Stimulated activated CD8-positive, alpha-beta memory T cell treated with anti-CD3 and anti-CD28 coated beads, Interleukin-15, amount 100 ng/mL, for 48 hours (primary cell): Measurements from ENCODE around the gene TRPM3.

ENCODE experiments used
- DNase-seq, 2 donors: peaks; one replicate each; pipeline ENCODE4 v3.0.0-alpha.2; 2020; ENCODE audit warnings: low read depth in 2 of 2

Gene TRPM3

GRCh38 chr9:70947511-70947910 is 173.9 kb downstream of the TRPM3 start:
- DNase-seq = no peak

GRCh38 chr9:70947086-70947485 is 174.3 kb downstream of the TRPM3 start:
- no peak for DNase-seq

GRCh38 chr9:70945301-70945700 is 176.1 kb downstream of the TRPM3 start:
- DNase-seq = no peak

DNA sequence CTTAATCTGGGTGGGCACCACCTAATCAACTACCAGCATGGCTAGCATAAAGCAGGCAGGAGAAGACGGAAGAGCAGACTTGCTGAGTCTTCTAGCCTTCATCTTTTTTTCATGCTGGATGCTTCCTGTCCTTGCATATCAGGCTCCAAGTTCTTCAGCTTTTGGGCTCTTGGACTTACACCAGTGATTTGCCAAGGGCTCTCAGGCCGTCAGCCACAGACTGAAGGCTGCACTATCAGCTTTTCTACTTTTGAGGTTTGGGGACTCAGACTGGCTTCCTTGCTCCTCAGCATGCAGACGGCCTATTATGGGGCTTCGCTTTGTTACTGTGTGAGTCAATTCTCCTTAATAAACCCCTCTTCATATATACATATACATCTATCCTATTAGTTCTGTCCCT is 180.2 kb downstream of the TRPM3 start:
- no peak for DNase-seq

GRCh38 chr9:70940605-70941004 is 180.8 kb downstream of the TRPM3 start:
- no peak for DNase-seq

DNA sequence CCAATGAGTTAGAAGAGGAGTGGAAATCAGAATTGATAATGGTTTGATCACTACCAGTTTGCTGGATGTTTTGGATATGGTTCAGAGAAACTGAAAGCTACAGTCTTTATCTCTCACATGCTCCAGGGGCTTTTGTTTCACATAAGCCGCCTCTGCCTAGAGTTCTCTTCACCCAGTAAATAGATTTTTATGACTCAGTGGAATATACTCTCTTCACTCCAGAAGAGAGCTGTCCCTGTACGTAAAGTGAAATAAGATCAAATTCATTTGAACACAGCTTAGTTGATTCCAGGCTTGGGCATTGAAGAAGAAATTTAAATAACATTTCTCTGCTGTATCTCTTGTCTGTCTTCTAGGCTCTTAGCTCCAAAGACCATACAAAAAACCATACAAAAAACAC is 184.9 kb downstream of the TRPM3 start:
- no peak for DNase-seq

DNA sequence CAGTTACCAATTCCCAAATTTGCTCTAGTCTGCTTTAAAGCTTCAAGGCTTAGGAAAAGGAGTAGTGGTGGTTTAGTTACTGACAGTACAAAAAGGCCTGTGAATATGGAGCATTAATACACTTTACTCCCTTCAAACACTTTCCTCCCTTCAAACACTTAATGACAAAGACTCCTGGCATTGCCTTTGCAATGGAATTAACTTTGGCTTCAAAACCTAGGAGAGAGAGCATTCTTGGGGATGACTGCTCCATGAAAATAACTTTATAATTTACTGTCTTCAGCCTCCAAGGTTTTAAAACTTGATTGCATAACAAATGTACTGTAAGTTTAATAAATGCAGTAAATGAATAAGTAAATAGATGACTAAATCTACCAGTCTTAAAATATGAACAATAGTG is 185.6 kb downstream of the TRPM3 start:
- no peak for DNase-seq

DNA sequence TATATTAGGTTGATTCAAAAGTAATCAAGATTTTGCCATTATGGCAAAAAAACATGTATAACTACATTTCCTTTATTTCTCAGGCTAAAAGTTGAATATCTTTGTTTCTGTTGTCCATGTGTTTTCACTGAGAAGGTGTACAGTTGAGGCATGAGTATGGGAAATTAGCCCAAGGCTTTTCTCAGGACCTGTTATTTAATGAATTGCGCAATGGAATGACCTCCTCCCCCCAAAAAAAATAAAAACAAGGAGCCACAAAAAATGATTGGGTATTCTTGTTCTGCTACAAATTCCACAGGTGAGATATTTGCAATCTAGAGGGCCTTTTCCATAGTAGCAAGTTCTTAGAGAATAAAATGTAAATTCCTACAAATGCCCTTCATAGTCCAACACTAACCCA is 186.8 kb downstream of the TRPM3 start:
- DNase-seq = no peak

GRCh38 chr9:70933321-70933720 is 188.1 kb downstream of the TRPM3 start:
- no peak for DNase-seq

DNA sequence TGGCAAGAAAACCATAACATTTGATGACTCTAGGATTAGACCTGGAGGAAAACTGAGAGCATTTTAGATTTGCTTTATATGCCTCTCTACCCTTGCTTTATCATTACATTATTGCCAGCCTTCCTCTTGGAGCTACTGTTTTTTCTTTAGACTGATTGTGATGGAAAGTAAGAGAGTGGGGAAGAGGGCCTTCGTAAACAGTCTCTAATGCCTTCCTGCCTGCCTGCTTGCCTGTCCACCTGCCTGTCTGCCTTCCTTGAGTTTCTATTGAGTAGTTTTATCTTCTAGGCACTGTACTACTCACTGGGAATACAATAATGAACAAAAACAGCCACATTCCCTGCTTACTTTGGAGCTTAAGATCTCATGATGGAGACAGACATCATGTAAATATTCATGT is 189.3 kb downstream of the TRPM3 start:
- no peak for DNase-seq

DNA sequence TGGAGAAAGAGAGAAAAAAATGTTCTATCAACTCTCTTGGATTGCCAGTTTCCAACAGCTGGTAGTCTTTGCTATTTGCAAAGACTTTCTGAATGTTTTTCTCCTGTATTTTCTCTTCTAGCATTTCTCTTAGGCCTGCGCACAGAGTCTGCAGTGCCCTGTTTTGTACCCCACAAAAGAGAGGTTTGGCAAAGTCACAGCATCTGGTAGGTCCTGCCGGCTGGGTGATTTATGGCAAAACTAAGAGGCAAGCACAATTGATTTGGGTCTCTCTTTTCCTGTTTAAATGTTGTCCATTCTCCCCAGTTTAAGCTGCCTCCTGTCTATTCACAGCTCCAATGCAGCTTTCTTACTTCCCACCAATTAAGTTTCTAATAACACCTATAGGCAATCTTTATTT is 193.9 kb downstream of the TRPM3 start:
- DNase-seq = no peak

- DNase-seq = no peak
Observed at GRCh38 chr9:70924895-70925547, 196.4 kb downstream of the TRPM3 start.

GRCh38 chr9:70924380-70924779 is 197.0 kb downstream of the TRPM3 start:
- no peak for DNase-seq

DNA sequence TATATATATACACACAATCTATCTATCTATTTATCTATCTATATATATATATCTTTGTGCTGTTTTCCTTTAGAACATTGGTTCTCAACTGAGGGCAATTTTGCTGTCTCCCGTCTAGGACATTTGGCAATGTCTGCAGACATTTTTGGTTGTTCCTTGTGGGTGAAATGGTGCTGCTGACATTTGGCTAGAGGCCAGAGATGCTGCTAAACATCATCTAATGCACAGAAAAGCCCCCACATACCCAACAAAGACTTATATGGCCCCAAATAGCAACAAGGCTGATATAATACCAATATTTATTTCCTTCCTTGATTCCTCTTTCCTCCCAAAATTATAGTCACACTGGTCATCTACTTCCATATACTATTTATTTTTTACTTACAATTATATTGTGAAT is 197.5 kb downstream of the TRPM3 start:
- DNase-seq = no peak

- no peak for DNase-seq
Observed at GRCh38 chr9:70921136-70921535, 200.3 kb downstream of the TRPM3 start.

GRCh38 chr9:70917277-70917676 is 204.1 kb downstream of the TRPM3 start:
- DNase-seq = no peak

DNA sequence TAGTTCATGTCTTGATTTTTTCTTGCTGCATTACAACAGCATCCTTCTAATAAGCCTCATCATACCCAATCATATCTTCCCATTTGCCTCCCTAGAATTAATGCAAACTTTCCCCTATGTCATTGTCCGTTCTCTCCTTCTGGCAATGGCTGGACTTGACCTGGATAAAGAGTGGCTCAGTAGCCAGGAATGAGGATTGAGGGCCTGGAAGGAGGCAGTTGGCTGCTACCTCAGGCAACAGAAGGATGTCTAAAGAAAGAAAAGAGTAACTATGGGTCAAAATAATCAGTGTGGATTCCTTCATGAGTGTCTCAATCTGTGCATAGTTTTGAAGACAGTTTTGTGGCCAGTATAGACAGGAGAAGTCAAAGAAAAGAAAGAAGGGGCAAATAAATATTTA is 209.6 kb downstream of the TRPM3 start:
- DNase-seq = no peak

DNA sequence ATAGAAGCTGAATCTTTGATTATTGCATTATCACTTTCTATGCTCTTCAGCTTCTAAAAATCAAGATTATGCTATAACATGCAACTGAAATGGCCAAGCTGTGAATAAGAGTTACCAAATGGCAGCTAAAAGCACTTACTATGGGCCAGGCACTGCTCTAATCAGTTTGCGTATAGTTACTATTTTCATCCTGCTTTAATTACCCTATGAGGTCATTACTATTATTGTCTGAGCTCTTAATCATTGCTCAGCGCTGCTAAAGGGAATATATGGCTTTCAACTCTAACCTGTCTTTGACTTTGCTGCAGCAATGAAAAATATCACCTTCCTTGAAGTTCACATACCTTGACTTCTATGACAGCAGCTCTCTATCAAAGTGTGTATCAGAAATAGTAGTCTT is 210.8 kb downstream of the TRPM3 start:
- no peak for DNase-seq

DNA sequence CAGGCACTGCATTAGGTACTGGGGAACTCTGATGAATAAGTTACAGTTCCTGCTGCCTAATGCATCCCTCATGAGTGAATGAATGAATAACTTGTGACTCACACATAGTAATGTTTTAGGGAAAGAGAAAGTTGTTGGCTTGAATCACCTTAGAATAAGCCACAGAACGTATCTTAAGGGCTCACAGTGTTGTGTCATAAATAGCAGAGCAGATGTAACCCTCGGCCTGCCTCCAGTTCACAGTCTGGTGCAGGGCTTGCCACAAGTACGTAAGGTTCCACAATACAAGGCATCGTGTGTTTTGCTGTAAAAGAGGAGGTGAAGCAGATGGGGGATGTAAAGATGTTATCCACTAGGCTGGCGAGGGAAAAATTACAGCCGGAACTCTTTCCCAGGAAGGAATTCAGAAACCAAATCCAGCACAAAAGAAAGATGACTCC is 218.7 kb downstream of the TRPM3 start:
- no peak for DNase-seq

DNA sequence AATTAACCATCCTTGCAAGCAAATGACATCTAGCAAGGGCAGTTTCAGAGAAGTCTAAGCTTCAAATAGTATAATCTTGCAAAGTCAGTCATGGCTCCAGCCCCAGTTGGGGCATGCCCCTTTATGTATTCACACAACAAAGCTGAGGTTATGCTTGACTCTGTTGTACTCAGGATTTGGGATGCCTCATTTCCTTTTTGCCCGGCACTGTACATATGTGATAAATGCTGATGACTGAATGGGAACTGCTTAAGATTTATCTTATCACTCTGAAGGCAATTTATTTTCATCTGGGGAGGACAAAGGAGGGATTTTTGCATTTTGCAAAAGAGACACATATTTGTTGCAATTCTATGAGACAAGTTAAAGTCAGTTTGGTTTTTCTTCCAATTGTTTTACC is 219.2 kb downstream of the TRPM3 start:
- DNase-seq = no peak

DNA sequence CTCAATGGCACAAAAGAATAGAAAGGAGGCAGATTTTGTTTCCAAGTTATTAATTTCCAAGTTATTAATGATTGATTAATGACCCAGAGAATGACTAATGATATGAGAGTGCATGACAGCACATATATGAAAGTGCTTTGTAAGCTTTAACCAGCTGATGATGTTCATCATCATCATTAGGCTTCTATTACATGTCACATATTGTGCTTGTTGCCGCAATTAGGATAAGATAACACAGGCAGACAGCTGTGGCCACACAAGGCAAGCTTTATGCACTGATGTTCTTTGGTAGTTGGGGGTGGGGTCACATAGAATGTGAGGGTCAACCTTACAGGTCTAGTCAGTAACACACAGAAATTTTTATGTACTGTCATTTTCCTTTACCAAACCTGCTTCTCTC is 219.7 kb downstream of the TRPM3 start:
- DNase-seq = no peak

DNA sequence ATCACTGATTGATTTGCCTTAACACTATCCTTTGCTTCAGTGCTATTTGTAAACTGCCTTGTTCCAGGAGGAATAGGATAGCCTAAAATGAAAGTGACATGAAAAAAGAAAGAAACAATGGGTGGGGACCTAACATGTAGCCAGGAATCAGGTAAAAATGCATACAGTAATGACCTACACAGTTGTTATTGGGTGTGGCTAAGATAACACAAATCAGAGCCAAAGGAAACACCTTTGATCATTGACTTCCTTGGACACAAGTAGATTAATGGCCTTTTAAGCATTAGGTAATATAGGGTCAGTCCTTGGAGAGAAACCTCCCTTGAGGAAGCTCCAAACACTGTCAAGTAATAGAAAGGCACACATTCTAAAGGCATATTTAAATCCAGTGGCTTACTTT is 220.4 kb downstream of the TRPM3 start:
- DNase-seq = no peak

- DNase-seq = no peak
Observed at GRCh38 chr9:70893580-70894122, 227.8 kb downstream of the TRPM3 start.

DNA sequence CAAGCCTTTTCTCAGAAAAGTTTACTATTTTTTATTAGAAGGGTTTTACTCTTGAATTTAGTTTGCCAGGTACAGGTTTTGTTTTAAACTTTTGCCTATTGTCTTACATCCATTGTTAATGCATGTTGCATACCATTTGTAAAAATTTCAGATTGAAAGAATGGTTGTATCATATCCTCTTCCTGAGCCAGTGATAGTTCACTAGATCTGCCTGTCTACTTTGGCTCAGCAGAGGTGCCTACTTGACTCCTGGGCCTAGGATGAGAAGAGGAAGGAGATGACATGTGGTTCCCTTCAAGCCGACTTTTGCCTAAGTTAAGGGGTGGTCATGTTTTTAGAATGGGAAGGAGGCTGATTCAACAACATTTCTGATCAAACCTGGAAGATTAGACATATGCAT is 232.9 kb downstream of the TRPM3 start:
- no peak for DNase-seq
